Measurements from ENCODE around the gene RTCA.

DNA sequence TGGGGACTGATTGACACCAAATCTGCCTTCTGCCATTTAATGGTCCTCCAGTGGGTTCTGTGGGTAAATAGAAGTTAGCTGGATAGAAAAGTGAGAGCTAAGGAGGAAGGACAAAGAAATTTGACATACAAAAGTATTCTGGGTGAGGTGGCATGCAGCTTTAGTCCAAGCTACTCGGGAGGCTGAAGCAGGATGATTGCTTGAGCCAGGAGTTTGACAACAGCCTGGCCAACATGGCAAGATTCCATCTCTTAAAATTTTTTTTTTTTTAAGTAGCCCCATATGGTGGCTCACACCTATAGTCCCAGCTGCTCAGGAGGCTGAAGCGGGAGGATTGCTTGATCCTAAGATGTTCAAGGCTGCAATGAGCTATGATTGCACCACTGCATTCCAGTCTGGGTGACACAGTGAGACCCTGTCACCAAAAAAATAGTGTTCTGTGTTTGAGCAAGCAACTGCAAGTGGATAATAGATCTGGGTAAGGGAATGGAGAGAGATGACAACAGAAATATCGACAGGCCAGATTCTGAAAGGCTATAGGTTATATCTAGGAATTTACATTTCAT is 13.4 kb downstream of the RTCA start:
- TF ChIP-seq, protein P1, sequence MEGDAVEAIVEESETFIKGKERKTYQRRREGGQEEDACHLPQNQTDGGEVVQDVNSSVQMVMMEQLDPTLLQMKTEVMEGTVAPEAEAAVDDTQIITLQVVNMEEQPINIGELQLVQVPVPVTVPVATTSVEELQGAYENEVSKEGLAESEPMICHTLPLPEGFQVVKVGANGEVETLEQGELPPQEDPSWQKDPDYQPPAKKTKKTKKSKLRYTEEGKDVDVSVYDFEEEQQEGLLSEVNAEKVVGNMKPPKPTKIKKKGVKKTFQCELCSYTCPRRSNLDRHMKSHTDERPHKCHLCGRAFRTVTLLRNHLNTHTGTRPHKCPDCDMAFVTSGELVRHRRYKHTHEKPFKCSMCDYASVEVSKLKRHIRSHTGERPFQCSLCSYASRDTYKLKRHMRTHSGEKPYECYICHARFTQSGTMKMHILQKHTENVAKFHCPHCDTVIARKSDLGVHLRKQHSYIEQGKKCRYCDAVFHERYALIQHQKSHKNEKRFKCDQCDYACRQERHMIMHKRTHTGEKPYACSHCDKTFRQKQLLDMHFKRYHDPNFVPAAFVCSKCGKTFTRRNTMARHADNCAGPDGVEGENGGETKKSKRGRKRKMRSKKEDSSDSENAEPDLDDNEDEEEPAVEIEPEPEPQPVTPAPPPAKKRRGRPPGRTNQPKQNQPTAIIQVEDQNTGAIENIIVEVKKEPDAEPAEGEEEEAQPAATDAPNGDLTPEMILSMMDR (IDR thresholded peaks at IDR 0.05): no peak
- no peak for TF ChIP-seq EZH2 (IDR thresholded peaks at IDR 0.05; ENCODE audit: borderline replicate concordance, insufficient read depth, low read depth, low read length, poor library complexity, severe bottlenecking)
